ENCODE measurements around the gene CELF2. TPM values are rescaled to one million over a fixed set of nuclear protein-coding genes. Genes with fewer than 3 reads are reported as not detected.

Gene CELF2
- total RNA-seq, 3 donors from 2014 or later = 40.0 to 178 (median 45.6) TPM

DNA sequence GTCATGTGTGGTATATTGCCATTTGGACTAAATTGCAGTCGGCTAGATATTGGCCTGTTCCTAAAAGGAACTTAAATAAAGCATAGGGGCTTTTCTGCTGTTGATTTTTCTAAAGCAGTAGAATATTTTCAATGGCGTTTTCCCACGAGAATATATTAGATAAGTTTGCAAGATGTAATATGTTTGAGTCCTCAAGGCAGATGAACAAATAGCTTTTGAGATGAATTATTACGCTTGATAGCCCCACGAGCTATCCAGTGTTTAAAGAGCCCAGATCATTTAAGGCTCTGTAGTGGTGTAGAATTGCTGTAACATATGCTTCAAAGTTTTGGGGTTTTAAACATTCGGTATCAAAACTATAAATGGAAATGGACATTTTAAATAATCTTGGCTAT lies 2.9 kb downstream of the CELF2 start:
- no peak for DNase-seq (ENCODE audit: low spot score in 2 of 2)
- TF ChIP-seq, protein P1, sequence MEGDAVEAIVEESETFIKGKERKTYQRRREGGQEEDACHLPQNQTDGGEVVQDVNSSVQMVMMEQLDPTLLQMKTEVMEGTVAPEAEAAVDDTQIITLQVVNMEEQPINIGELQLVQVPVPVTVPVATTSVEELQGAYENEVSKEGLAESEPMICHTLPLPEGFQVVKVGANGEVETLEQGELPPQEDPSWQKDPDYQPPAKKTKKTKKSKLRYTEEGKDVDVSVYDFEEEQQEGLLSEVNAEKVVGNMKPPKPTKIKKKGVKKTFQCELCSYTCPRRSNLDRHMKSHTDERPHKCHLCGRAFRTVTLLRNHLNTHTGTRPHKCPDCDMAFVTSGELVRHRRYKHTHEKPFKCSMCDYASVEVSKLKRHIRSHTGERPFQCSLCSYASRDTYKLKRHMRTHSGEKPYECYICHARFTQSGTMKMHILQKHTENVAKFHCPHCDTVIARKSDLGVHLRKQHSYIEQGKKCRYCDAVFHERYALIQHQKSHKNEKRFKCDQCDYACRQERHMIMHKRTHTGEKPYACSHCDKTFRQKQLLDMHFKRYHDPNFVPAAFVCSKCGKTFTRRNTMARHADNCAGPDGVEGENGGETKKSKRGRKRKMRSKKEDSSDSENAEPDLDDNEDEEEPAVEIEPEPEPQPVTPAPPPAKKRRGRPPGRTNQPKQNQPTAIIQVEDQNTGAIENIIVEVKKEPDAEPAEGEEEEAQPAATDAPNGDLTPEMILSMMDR (IDR thresholded peaks at IDR 0.05) = no peak
- TF ChIP-seq POLR2A (IDR thresholded peaks at IDR 0.05) (no peak), POLR2AphosphoS5 (IDR thresholded peaks at IDR 0.05) (no peak)
- intact Hi-C loops (cut with DNase I; ENCODE audit: low total_unique reads) = no loop called here
- peak overlapping the region in 1 of 3 donors; percentile 85 for H3K4me3 ChIP-seq
- no peaks in the 10 kb centered on the region for H3K27me3 ChIP-seq
- no peak overlapping the region for H3K27ac ChIP-seq
- no peaks in the 10 kb centered on the region for H3K9me3 ChIP-seq
- no peaks in the 10 kb centered on the region for H3K36me3 ChIP-seq
- no peaks in the 10 kb centered on the region for H3K4me1 ChIP-seq

DNA sequence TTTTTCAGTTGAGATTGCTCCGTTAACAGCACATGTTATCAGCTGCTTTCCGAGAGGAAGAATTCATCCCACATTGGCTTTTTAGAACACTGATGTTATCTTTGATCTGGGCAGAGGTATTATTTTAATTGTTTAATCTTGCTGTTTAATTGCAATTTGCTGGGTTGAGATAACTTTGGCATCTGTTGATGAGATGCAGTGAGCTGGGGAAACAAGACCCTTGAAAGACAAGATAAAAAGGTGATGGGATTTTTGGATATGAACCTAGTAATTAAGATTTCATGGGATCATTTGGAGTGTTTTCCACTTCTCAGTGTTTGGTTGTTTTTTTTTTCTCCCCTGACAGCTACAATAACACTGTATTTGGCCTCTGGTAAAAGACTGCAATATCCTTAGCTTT lies 4.5 kb downstream of the CELF2 start:
- no peaks in the 10 kb centered on the region for H3K9me3 ChIP-seq
- intact Hi-C loops (cut with DNase I; ENCODE audit: low total_unique reads) = no loop called here
- H3K27me3 ChIP-seq = no peaks in the 10 kb centered on the region
- TF ChIP-seq POLR2AphosphoS5 (IDR thresholded peaks at IDR 0.05) (no peak), POLR2A (IDR thresholded peaks at IDR 0.05) (no peak)
- TF ChIP-seq, protein P1 (IDR thresholded peaks at IDR 0.05) = no peak
- no peak overlapping the region for H3K4me3 ChIP-seq
- H3K4me1 ChIP-seq = no peaks in the 10 kb centered on the region
- DNase-seq (ENCODE audit: low spot score in 2 of 2) = no peak
- no peaks in the 10 kb centered on the region for H3K36me3 ChIP-seq
- no peak overlapping the region for H3K27ac ChIP-seq

DNA sequence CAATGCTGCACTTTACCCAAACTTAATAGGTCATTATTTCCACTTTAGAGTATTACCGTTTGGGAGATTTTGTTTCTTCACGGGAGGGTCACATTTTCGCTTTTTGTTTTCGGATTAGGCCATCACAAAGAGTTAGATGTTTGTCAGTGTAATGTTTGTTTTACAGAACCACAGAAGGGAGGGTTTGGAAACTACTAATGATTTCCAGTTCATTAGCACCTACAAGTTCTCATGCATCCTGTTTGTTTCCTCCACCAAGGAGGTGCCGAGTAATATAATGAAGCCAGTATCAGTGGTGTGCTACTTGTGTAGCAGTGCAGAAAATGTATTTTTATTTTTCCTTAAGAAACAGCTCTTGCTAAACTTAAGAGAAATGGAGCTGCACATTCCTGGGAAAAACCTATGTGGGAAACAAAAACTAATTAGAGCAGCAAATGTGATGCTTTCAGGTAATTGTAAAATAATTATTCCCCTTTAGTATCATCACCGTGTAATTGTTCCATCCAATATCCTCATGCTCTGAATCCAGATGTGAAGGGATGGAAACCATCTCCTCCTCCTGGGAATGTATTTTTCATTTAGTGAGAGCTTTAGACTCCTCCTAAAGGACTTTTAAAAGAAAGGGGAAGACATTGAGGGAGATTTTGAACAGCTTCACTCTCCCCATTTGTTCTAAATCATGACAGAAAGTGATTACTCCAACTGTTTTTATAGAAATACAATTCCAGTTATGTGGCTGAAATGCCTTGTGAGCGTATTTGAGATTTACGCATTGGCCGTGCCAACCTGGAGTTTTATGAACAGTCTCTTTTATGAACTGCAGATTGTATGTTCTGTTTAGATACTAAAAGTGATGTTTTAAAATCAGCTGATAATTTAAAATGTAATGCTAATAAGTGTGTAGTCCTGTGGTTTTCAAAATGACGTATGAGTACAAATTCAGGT lies 5.6 kb downstream of the CELF2 start:
- H3K9me3 ChIP-seq = no peaks in the 10 kb centered on the region
- TF ChIP-seq POLR2A (IDR thresholded peaks at IDR 0.05) = no peak
- TF ChIP-seq, protein P1 (IDR thresholded peaks at IDR 0.05) = no peak
- H3K4me3 ChIP-seq = no peak overlapping the region
- H3K4me1 ChIP-seq = no peaks in the 10 kb centered on the region
- intact Hi-C loops (cut with DNase I; ENCODE audit: low total_unique reads) = no loop called here
- H3K36me3 ChIP-seq = no peaks in the 10 kb centered on the region
- H3K27me3 ChIP-seq = no peaks in the 10 kb centered on the region
- no peak overlapping the region for H3K27ac ChIP-seq
- no peak for DNase-seq (ENCODE audit: low spot score in 2 of 2)

DNA sequence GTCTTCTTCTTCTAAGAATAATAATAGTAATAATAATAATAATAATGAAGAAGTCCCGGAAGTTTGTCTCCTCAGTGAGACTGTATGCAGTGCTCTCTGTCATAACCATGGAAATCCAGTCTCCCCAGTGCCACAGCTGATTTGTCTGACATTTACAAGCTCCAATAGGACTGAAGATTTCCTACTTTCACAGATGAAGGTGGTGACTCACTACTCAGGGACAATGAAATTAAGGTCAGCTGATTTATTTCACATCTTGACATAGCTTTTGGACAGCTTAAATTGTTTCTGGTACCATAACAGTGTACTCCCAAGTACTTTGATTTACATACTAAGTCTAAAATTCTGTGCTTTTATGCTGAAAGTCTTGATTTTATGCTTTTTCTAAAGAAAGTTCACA lies 6.9 kb downstream of the CELF2 start:
- no peaks in the 10 kb centered on the region for H3K36me3 ChIP-seq
- TF ChIP-seq POLR2AphosphoS5 (IDR thresholded peaks at IDR 0.05) (no peak), POLR2A (IDR thresholded peaks at IDR 0.05) (no peak)
- TF ChIP-seq, protein P1 (IDR thresholded peaks at IDR 0.05) = no peak
- H3K4me1 ChIP-seq = no peaks in the 10 kb centered on the region
- intact Hi-C loops (cut with DNase I; ENCODE audit: low total_unique reads) = no loop called here
- H3K27ac ChIP-seq = no peak overlapping the region
- no peaks in the 10 kb centered on the region for H3K9me3 ChIP-seq
- DNase-seq (ENCODE audit: low spot score in 2 of 2) = no peak
- H3K27me3 ChIP-seq = no peaks in the 10 kb centered on the region
- no peak overlapping the region for H3K4me3 ChIP-seq

DNA sequence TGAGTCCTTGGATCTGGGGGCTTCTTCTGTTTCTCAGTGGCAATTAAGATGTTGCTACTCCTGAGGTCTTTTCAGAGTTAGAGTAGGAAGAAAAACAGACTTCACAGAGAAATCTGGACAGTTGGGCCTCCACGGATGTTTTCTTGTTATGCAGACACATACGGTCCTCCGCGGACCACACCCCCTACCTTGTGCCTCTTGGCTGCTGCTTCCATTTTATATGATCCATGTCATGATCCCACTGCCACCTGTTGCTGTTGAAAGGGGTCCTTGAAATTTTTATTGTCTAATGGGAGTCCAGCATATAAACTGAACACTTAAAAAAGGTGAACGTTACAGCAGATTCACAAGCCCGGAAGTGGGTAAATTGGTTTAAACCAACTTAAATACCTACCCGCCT lies 8.3 kb downstream of the CELF2 start:
- H3K27ac ChIP-seq = no peak overlapping the region
- TF ChIP-seq, protein P1 (IDR thresholded peaks at IDR 0.05) = no peak
- TF ChIP-seq POLR2AphosphoS5 (IDR thresholded peaks at IDR 0.05) (no peak), POLR2A (IDR thresholded peaks at IDR 0.05) (no peak)
- no peaks in the 10 kb centered on the region for H3K27me3 ChIP-seq
- intact Hi-C loops (cut with DNase I; ENCODE audit: low total_unique reads) = no loop called here
- no peaks in the 10 kb centered on the region for H3K4me1 ChIP-seq
- H3K9me3 ChIP-seq = no peaks in the 10 kb centered on the region
- no peak for DNase-seq (ENCODE audit: low spot score in 2 of 2)
- H3K4me3 ChIP-seq = no peak overlapping the region
- no peaks in the 10 kb centered on the region for H3K36me3 ChIP-seq
